AG04449 (cell line): ENCODE data around the gene CNPY2.

Experiments used
- CTCF ChIA-PET: fragments of 350-600 bp; formaldehyde crosslinking; extraction: SDS; loops from one replicate; lab custom pipeline; 2021; ENCODE audit warnings: antibody characterized with exemption; lab: Yijun Ruan, JAX
- POLR2A ChIA-PET: fragments of 400-600, 350-600 bp; formaldehyde crosslinking; extraction: SDS; loops from one replicate; lab custom pipeline; 2020; ENCODE audit warnings: antibody characterized with exemption, inconsistent platforms; lab: Yijun Ruan, JAX
- DNase-seq: peaks from one replicate; pipeline ENCODE4 v3.0.0-alpha.2; 2010; ENCODE audit warnings: low read depth, low spot score
- H3K4me3 ChIP-seq: 2 replicates; pipeline ENCODE4 v1.5.1; 2011; ENCODE audit warnings: low read depth, mild to moderate bottlenecking, control low read depth, low read length
- TF ChIP-seq, protein P1 (sequence below): IDR thresholded peaks from one replicate; pipeline ENCODE4 v1.5.1; 2011; ENCODE audit warnings: mild to moderate bottlenecking, moderate library complexity, low read length, control low read depth, inconsistent platforms; ENCODE audit not compliant: insufficient read depth; ENCODE audit errors: missing control alignments

CNPY2 gene

DNA sequence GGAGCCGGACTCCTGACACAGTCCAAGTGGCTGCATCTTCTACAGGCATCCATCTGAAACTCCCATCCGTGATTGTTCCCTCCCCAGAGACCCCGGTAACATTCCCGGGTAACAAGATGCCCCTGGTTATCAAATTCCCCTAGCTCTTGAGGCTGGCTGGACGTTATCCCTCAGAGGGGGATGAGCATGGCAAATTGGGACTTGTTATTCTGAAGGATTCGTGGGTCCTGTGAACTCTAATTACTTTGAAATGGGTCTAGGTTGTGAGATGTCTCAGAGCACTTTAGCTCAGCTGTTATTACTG is 18.7 kb upstream of the CNPY2 start:
- POLR2A ChIA-PET, result interaction anchor here (1.5 kb wide), 1 partner anchor 26 kb away, joined by 4 read pairs; the partner anchor contains the start of gene STAT2

DNA sequence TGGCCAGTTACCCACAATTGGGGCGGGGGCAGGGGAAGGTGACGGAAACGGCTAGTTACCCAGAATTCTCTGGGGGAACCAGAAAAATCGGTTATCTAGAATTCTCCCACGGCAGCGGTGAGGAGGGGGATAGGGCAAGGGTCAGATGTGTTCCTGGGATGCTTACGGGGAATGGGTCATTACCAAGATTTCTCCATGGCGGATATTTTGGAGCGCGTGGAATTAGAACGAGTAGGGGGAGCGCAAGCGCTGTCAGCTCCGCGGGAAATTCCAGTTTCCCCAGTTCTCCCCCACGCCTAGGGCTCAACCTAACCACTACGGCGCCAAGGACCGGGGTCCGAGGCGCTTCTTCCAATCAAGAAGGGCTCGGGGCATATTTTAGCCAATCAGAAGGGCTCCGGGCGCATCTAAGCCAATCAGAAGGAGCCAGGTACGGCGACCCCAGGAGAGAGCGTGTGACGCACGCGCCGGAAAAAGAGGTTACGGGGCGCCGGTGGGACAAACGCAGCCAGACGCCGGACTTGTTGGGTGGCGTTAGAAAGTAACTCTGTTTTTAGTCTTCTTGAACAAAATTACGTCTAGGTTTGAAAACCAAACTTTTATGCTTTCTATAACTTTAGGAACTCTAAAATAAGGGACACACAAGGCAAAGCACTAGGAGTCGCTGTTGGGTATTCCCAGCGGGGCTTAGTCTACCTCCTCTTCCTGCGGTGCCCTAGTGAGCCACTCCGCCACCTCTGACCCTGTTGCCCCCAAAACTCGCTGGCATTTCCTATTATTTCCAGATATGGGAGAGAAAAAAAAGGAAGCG is 18.1 kb upstream of the CNPY2 start, which contains the start of gene PAN2:
PAN2 (minus strand) TSS at position 322 of the 811 bp plus-strand sequence. CDS start 906 bp downstream, outside the sequence.
- CTCF ChIA-PET, result interaction anchor here (0.7 to 2.0 kb wide), 11 partner anchors 9 to 135 kb away, joined by 3 to 14 read pairs (median 4); partner anchors contain the start of gene STAT2
- TF ChIP-seq, protein P1, sequence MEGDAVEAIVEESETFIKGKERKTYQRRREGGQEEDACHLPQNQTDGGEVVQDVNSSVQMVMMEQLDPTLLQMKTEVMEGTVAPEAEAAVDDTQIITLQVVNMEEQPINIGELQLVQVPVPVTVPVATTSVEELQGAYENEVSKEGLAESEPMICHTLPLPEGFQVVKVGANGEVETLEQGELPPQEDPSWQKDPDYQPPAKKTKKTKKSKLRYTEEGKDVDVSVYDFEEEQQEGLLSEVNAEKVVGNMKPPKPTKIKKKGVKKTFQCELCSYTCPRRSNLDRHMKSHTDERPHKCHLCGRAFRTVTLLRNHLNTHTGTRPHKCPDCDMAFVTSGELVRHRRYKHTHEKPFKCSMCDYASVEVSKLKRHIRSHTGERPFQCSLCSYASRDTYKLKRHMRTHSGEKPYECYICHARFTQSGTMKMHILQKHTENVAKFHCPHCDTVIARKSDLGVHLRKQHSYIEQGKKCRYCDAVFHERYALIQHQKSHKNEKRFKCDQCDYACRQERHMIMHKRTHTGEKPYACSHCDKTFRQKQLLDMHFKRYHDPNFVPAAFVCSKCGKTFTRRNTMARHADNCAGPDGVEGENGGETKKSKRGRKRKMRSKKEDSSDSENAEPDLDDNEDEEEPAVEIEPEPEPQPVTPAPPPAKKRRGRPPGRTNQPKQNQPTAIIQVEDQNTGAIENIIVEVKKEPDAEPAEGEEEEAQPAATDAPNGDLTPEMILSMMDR, result peak; percentile 50
- POLR2A ChIA-PET, result interaction anchor here (0.6 to 1.5 kb wide), 8 partner anchors 10 to 154 kb away, joined by 3 to 5 read pairs (median 3); partner anchors contain the start of genes CNPY2, GLS2 and STAT2
- H3K4me3 ChIP-seq, result peak within 1 kb of the TSS; percentile 67
- DNase-seq, result peak; percentile 88

More for the DNA sequence above, 18.7 kb upstream of the CNPY2 start:
- CTCF ChIA-PET, result interaction anchor here (0.7 to 2.0 kb wide), 5 partner anchors 10 to 26 kb away, joined by 3 to 14 read pairs (median 5); partner anchors contain the start of gene STAT2
- TF ChIP-seq, protein P1, result no peak
- DNase-seq, result no peak
- H3K4me3 ChIP-seq, result peak overlapping the region; percentile 67

DNA sequence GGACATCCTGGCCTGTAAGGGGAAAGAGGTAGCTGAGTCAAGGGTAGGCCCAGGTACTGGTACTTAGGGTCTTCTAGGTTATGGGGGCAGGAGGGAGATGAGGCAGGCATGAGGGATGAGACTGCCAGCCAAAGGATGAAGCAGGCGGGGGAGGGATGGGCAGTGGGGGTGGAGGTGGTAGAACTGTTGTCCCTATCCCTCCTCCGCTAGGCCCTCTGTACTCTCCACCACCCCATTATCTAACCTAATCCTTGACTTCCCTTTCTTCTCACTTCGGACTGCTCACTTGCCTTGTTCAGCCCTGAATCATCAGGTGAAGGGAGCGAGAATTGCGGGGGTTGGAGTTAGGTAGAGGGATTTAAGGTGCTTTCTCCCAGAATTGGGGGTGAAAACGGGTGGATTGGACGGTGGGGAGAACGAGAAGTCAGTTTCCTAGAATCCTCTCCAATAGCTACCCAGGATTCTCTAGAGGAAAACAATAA is 17.4 kb upstream of the CNPY2 start:
- no peak for DNase-seq
- TF ChIP-seq, protein P1, result no peak
- ChIA-PET POLR2A (interaction anchor here (0.7 to 1.5 kb wide), 7 partner anchors 9 to 131 kb away, joined by 3 to 5 read pairs (median 3); partner anchors contain the start of genes CNPY2 and STAT2), CTCF (interaction anchor here (0.9 to 2.0 kb wide), 8 partner anchors 9 to 136 kb away, joined by 3 to 14 read pairs (median 4); no protein-coding TSS in a partner anchor)
- peak overlapping the region; percentile 67 for H3K4me3 ChIP-seq

DNA sequence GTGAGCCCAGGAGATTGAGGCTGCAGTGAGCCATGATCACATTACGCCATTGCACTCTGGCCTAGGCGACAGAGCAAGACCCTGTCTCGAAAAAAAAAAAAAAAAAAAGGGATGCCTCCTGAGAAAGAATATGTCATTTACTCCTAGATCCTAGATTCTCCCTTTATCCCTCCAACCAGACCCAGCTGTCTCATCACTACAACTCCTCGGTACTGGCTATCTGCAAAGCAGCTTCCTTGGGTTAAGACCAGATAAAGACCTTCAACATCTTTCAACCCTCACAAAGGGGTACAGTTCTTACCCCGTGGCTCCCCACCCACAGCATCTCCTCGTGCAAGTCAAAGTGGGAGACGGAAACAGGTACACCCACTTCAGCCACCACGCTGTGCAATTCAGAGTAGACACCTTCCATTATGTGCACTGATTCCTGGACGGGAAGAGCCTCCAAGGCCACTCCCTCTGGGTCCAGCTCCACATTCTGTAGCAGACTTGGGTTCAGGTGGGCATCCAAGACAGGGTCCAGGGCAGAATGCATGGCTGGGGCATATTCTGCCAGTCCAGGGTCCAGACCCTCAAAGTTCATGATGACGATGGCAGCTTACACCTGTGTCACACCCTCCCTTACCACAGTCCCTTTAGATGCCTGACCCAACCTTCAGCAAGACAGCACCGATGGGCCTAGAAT is 16.9 kb upstream of the CNPY2 start:
- TF ChIP-seq, protein P1, result no peak
- ChIA-PET CTCF (interaction anchor here (0.9 to 2.0 kb wide), 7 partner anchors 8 to 136 kb away, joined by 3 to 14 read pairs (median 4); no protein-coding TSS in a partner anchor), POLR2A (interaction anchor here (0.8 to 1.0 kb wide), 2 partner anchors 16 to 17 kb away, joined by 3 to 5 read pairs; partner anchors contain the start of gene CNPY2)
- no peak for DNase-seq
- peak overlapping the region; percentile 67 for H3K4me3 ChIP-seq

DNA sequence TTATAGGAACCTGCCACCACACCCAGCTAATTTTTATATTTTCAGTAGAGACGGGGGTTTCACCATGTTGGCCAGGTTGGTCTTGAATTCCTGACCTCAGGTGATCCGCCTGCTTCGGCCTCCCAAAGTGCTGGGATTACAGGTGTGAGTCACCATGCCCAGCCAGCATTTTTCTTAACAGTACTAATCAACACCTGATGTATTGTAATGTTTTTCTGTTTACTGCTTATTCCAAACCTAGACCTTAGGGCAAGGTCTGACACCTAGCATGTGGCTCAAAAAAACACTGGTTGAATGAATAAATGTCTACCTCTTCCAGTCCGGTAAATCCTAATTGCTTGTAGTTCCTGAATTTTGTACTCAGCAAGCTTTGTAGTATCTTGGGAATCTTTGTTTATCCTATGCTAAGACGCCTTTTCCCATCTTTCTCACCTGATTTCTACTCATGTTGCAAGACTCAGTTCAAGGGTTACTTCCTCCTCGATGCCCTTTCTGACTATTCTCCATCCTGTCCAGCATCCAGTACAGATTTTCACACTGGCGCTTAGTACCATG is 15.2 kb upstream of the CNPY2 start:
- no peak overlapping the region for H3K4me3 ChIP-seq
- CTCF ChIA-PET, result interaction anchor here (1.0 kb wide), 1 partner anchor 21 kb away, joined by 3 read pairs; no protein-coding TSS in a partner anchor
- DNase-seq, result no peak
- POLR2A ChIA-PET, result no interaction called here
- TF ChIP-seq, protein P1, result no peak
